Cardiac fibroblast (primary cell): Measurements from ENCODE around the gene GDI2.

ENCODE experiments used
- DNase-seq, 2 donors: peaks; one replicate each; pipeline versions ENCODE4 v3.0.0 to v3.0.0-alpha.2; 2010; ENCODE audit warnings: low read depth in 2 of 2
- H3K4me3 ChIP-seq, 2 donors: replicated peaks in 1 of 2; 1 replicate in 1 of 2; 2 replicates in 1 of 2; pipeline ENCODE4 v1.5.1; 2011; ENCODE audit warnings: low read depth in 2 of 2, low read length in 2 of 2, mild to moderate bottlenecking in 2 of 2, moderate library complexity in 1 of 2
- TF ChIP-seq, protein P1 (sequence below): IDR thresholded peaks from one replicate; pipeline ENCODE4 v1.5.1; 2011; ENCODE audit warnings: low read depth, mild to moderate bottlenecking, low read length, inconsistent platforms

GDI2 gene

DNA sequence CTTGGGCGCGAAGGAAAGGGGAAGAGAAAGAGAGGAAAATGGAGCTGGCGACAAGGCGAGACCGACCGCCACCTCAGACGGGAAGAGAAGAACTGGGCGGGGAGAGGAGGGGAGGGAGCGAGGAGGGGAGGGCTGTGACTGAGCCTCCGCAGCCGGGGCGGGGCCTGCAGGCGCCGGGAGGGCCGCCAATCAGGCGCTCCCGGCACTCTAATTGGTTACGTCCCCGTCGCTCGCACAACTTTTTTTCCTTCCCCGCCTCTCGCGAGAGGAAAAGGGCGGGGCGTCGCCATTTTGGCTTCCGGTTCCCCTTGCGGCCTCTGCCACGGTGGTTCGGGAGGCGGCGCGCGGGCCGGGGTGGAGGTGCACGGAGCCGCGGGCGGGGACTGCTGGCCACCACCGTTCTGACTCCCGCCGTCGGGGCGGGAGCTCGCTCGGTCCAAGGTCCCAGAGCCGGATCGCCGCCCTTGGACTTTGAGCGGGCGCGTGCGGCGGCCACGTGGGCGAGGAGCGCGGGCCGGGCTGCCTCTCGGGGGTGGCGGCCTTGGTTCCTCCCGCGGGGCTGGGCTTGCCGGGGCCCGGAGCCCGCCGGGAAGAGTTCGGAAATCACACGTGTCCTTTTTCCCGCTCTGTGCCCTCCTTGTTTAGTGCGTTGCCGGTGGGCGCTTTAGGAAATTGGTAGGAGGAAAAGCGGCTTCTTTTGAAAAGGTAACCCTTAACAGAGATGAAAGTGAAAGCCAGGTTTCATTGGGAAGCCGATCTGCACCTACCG lies at the start of gene GDI2:
TSS of gene GDI2 (minus strand) at position 94 of the 769 bp plus-strand sequence. CDS start 176 bp downstream, outside the sequence.
- peak within 1 kb of the TSS; percentile 87 to 88 for H3K4me3 ChIP-seq
- TF ChIP-seq, protein P1, sequence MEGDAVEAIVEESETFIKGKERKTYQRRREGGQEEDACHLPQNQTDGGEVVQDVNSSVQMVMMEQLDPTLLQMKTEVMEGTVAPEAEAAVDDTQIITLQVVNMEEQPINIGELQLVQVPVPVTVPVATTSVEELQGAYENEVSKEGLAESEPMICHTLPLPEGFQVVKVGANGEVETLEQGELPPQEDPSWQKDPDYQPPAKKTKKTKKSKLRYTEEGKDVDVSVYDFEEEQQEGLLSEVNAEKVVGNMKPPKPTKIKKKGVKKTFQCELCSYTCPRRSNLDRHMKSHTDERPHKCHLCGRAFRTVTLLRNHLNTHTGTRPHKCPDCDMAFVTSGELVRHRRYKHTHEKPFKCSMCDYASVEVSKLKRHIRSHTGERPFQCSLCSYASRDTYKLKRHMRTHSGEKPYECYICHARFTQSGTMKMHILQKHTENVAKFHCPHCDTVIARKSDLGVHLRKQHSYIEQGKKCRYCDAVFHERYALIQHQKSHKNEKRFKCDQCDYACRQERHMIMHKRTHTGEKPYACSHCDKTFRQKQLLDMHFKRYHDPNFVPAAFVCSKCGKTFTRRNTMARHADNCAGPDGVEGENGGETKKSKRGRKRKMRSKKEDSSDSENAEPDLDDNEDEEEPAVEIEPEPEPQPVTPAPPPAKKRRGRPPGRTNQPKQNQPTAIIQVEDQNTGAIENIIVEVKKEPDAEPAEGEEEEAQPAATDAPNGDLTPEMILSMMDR, result no peak
- DNase-seq, result peak; percentile 97 to 98

DNA sequence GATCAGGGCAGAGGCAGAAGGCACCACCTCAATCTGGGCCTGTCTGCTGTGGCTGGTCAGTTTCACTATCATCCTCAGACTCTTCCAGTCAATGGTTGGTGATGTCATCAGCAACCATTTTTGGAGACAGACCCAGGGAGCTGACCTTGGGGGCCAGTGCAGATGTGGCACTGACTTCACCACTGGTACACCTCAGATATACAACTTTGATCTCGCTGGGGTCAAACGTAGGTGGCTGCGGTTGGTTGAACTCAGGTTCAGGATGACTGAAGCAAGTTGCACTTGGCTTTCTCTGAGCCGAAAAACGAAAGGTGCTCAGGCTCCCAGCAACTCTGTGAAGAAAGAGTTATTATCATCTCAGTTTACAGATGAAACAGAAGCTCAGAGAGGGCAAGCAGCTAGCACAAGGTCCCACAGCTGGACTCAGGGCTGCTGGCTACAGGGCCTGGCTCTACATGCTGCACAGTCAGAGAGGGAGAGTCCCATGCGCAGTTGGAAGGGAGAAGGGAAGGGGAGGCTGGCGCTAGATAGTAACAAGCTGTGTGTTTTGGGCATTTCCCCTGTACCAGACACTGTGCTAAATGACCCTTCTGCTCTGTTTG lies 49.2 kb upstream of the GDI2 start:
- H3K4me3 ChIP-seq, result no peak overlapping the region
- TF ChIP-seq, protein P1, result no peak
- no peak for DNase-seq

DNA sequence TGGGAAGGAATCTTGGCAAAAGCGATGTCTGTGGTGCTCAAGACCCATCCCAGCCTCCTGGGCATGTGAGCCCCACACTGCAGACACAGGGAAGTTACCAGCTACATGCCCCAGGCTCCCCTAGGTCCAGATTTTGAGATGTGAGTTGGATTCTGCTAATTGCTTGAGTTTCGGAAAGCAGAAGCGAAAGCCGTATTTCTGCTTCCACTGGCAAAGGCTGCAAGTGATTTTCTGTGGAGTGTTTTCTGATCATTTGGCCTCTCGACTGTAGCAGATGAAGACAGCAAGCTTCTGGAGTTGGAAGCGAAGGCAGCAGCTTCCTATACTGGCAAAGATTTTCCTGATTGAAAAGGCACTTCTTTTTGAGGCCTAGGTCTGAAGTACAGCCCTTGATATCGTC lies 46.8 kb upstream of the GDI2 start:
- no peak for DNase-seq
- no peak overlapping the region for H3K4me3 ChIP-seq
- TF ChIP-seq, protein P1, result no peak

DNA sequence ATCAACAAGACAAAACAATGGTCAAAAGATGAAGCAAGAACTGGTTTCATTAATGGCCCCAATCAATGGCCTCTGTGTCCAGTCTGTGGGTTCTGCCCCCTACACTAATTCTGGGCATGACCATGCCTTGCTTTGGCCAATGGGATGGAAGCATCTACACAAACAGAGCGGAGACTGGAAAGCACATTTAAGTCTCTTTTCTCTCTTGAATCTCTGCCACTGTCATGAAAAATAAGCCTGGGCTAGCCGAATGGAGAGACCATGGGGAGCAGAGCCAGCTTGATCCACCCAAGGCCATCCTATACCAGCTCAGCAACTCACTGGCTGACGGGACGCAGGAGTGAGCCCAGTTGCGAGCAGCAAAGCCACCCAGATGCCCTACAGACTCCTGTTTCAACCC lies 45.6 kb upstream of the GDI2 start:
- TF ChIP-seq, protein P1, result no peak
- DNase-seq, result no peak

DNA sequence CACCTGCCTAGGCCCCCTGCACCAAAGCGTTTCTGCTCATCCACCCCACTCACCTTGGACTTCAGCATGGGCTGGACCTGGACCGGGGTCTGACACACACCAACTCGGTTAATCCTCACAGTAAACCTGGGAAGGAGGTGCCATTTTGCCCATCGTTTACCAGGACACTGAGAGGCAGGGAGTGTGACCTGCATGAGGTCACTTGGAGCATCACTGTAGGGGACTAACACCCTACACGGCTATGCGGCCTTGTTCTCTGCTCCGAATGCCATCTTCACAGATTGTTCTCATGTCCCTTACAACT lies 43.4 kb upstream of the GDI2 start:
- TF ChIP-seq, protein P1, result no peak
- no peak for DNase-seq
- no peak overlapping the region for H3K4me3 ChIP-seq

More for the DNA sequence above, 45.6 kb upstream of the GDI2 start:
- H3K4me3 ChIP-seq, result no peak overlapping the region

DNA sequence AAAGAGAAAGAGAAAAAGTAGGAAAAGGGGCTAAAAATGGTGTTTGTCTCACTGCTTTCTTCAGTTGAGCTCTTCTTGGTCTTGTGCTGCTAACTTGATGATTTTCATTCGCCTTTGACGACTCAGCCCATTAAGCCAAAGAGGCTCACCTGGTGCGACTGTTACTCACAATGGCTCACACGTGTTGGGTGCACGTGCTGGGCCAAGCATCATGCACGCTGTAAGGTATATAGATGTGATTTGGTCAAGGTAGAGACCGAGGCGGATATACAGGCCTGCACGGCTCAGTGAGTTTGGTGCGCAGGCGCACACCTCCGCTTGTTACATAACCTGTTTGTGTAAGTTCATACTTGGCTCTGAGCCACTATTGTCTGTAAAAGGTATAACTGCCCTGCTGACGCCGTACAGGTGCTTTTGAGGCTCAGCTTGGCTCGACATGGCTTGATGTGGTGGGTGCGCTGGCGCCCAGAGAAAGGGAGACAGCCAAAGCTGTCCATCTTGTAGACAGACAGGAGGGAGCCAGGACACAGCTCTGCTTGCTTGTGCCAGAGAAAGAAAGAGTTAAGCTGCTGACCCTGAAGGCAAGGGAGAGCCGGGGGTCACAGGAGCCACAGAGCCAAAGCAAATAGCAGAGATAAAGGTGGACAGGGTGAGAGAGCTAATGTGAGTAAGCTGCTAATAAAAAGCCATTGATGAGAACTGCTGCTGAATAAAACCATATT lies 42.9 kb upstream of the GDI2 start:
- H3K4me3 ChIP-seq, result no peak overlapping the region
- DNase-seq, result no peak
- TF ChIP-seq, protein P1, result no peak
